Superior temporal gyrus (tissue), 1 donor: ENCODE results near the gene GAS7.
A peak's percentile ranks its signal among the peaks of the same experiment; 100 is the strongest.

Source experiments
- DNase-seq: peaks from one replicate; pipeline ENCODE4 v3.0.0-alpha.2; 2016; ENCODE audit errors: extremely low spot score

The GAS7 gene

GRCh38 chr17:10050597-10051101 lies 147.8 kb downstream of the GAS7 start:
- DNase-seq, result no peak

- peak; percentile 97 for DNase-seq
These were observed 149.6 kb downstream of the GAS7 start for GRCh38 chr17:10048629-10049350.

GRCh38 chr17:10046786-10047785 lies 151.3 kb downstream of the GAS7 start:
- DNase-seq, result peak; percentile 35

- no peak for DNase-seq
These were observed 152.3 kb downstream of the GAS7 start for GRCh38 chr17:10045871-10046658.

GRCh38 chr17:10042589-10043244 lies 155.7 kb downstream of the GAS7 start:
- no peak for DNase-seq

- no peak for DNase-seq
These were observed 156.4 kb downstream of the GAS7 start for GRCh38 chr17:10041916-10042588.

- DNase-seq, result no peak
These were observed 157.2 kb downstream of the GAS7 start for GRCh38 chr17:10041287-10041612.

- peak; percentile 95 for DNase-seq
These were observed 161.8 kb downstream of the GAS7 start for GRCh38 chr17:10036511-10037061.

- peak; percentile 35 for DNase-seq
These were observed 162.5 kb downstream of the GAS7 start for GRCh38 chr17:10035885-10036284.

GRCh38 chr17:10034719-10035475 lies 163.5 kb downstream of the GAS7 start:
- DNase-seq, result peak; percentile 72

- peak; percentile 57 for DNase-seq
These were observed 164.4 kb downstream of the GAS7 start for GRCh38 chr17:10033959-10034358.

- DNase-seq, result no peak
These were observed 165.0 kb downstream of the GAS7 start for GRCh38 chr17:10033449-10033848.

GRCh38 chr17:10032118-10032852 lies 166.1 kb downstream of the GAS7 start:
- DNase-seq, result peak; percentile 23

GRCh38 chr17:10031606-10032005 lies 166.8 kb downstream of the GAS7 start:
- peak; percentile 61 for DNase-seq

- DNase-seq, result no peak
These were observed 167.3 kb downstream of the GAS7 start for GRCh38 chr17:10031127-10031526.

- no peak for DNase-seq
These were observed 169.3 kb downstream of the GAS7 start for GRCh38 chr17:10029129-10029528.

GRCh38 chr17:10025976-10026901 lies 172.2 kb downstream of the GAS7 start:
- peak; percentile 79 for DNase-seq

GRCh38 chr17:10025224-10025623 lies 173.2 kb downstream of the GAS7 start:
- DNase-seq, result no peak
